SJCRH30 (cell line): ENCODE measurements around the gene TSPY1. TPM values are rescaled to one million over a fixed set of nuclear protein-coding genes. Genes with fewer than 3 reads are reported as not detected.
"Not testable (repeated sequence)": the region's sequence is repeated elsewhere in the genome, so short reads cannot be mapped to it uniquely, and the experiment has no call there.

Experiments used
- DNase-seq, 2 experiments: peaks; one replicate each; pipeline ENCODE4 v3.0.0-alpha.2; 2015 to 2020
- H3K27ac ChIP-seq: fragments of 250-450 bp; sonication (Bioruptor Pico); 2 replicates; pipeline ENCODE4 v1.5.1; 2020; ENCODE audit warnings: mild to moderate bottlenecking, moderate library complexity
- H3K27me3 ChIP-seq: fragments of 250-450 bp; sonication (Bioruptor Pico); 2 replicates; pipeline ENCODE4 v1.5.1; 2020; ENCODE audit warnings: mild to moderate bottlenecking, moderate library complexity
- H3K36me3 ChIP-seq: fragments of 250-450 bp; sonication (Bioruptor Pico); 2 replicates; pipeline ENCODE4 v1.5.1; 2020; ENCODE audit warnings: mild to moderate bottlenecking, moderate library complexity
- H3K4me1 ChIP-seq: fragments of 250-450 bp; sonication (Bioruptor Pico); 2 replicates; pipeline ENCODE4 v1.5.1; 2020; ENCODE audit warnings: mild to moderate bottlenecking, moderate library complexity
- H3K4me3 ChIP-seq: fragments of 250-450 bp; sonication (Bioruptor Pico); 2 replicates; pipeline ENCODE4 v1.5.1; 2020; ENCODE audit warnings: mild to moderate bottlenecking, moderate library complexity
- H3K9me3 ChIP-seq: fragments of 250-450 bp; sonication (Bioruptor Pico); replicated peaks from 2 replicates; pipeline ENCODE4 v1.5.1; 2020; ENCODE audit warnings: mild to moderate bottlenecking, moderate library complexity
- total RNA-seq: library from RNA; depleted of rRNA; stranded (reverse); fragments of >200 nt; shearing (Covaris generic); gene quantifications from 2 replicates; pipeline ENCODE4 v1.2.3, GENCODE V29; 2014; rRNA removed

Gene TSPY1, protein sequence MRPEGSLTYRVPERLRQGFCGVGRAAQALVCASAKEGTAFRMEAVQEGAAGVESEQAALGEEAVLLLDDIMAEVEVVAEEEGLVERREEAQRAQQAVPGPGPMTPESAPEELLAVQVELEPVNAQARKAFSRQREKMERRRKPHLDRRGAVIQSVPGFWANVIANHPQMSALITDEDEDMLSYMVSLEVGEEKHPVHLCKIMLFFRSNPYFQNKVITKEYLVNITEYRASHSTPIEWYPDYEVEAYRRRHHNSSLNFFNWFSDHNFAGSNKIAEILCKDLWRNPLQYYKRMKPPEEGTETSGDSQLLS
- not detected in 2 replicates for total RNA-seq

DNA sequence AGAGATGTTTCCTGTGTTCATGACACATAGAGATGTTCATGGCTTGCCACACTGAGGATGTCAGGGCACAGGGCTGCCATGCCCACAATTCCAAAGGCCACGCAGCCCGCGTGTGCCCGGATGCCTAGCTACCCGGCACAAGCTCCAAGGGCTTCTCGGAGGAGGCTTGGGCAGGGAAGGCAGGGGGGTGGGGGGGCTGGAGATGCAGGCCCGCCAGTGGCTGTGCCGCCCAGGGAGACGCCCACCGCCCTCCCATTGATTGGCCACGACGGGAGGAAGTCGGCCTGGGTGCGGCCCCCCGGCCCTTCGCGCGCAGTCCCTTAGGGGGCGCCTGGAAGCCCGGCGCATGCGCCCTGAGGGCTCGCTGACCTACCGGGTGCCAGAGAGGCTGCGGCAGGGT lies at the start of gene TSPY1:
Gene TSPY1 (plus strand): TSS at position 301 of the 400 bp plus-strand sequence. CDS start 46 bp downstream, at position 347.
- not testable (repeated sequence) for H3K4me3 ChIP-seq, H3K27ac ChIP-seq, H3K9me3 ChIP-seq, H3K36me3 ChIP-seq, DNase-seq, H3K4me1 ChIP-seq, H3K27me3 ChIP-seq

DNA sequence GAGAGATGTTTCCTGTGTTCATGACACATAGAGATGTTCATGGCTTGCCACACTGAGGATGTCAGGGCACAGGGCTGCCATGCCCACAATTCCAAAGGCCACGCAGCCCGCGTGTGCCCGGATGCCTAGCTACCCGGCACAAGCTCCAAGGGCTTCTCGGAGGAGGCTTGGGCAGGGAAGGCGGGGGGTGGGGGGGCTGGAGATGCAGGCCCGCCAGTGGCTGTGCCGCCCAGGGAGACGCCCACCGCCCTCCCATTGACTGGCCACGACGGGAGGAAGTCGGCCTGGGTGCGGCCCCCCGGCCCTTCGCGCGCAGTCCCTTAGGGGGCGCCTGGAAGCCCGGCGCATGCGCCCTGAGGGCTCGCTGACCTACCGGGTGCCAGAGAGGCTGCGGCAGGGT lies 20.2 kb downstream of the TSPY1 start, which contains the start of gene TSPY9:
Gene TSPY9 (plus strand): TSS at position 301 of the 400 bp plus-strand sequence. CDS start 46 bp downstream, at position 347.
- not testable (repeated sequence) for H3K9me3 ChIP-seq, DNase-seq, H3K4me3 ChIP-seq

DNA sequence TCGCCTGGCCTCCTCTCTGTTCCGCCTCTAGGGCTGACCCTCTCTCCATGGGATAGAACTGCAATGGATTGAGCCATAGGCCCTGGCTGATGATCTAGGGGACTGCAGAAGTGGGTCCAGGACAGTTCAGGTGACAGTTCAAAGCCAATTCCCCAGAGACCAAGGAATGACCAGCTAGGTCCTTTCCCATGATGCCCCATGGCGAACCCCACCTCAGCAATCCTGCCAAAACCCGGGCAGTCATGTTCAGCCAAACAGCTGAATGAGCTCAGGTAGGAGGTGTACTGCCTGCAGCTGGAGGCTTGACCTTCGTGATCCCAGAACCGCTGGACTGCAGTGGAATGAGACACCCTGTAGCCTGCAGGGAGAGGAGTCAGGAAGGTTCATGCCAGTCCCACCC lies 37.6 kb downstream of the TSPY1 start:
- H3K36me3 ChIP-seq, H3K4me3 ChIP-seq, H3K9me3 ChIP-seq, H3K27me3 ChIP-seq, DNase-seq, H3K27ac ChIP-seq, H3K4me1 ChIP-seq: not testable (repeated sequence)

More for the DNA sequence above, 20.2 kb downstream of the TSPY1 start, which contains the start of gene TSPY9:
- H3K4me1 ChIP-seq, H3K36me3 ChIP-seq, H3K27me3 ChIP-seq, H3K27ac ChIP-seq: not testable (repeated sequence)

DNA sequence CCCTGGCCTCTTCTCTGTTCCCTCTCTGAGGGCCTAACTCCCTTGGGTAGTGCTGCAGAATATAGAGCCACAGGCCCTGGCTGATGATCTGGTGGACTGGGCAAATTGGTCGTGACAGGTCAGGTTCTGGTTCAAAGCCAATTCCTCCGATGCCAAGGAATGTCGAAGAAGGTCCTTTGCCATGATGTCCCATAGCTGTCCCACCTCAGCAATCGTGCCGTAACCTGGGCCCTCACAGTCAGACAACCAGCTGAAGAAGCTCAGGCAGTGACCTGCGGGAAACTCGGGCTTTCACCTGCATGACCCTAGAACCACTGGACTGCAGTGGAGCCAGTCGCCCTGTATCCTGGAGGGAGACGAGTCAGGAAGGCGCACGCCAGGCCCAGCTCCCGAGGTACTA lies 49.5 kb downstream of the TSPY1 start:
- H3K27ac ChIP-seq, H3K9me3 ChIP-seq, H3K4me3 ChIP-seq, H3K4me1 ChIP-seq, H3K27me3 ChIP-seq, DNase-seq, H3K36me3 ChIP-seq: not testable (repeated sequence)

Other genes starting within 250 kb of the TSPY1 start
- not detected in 2 replicates for gene TSPY4, start 129.5 kb upstream of the TSPY1 start, total RNA-seq
- not detected in 2 replicates for gene TSPY8, start 109.2 kb upstream of the TSPY1 start, total RNA-seq
- gene TSPY3, start 68.5 kb upstream of the TSPY1 start, total RNA-seq: not detected in 2 replicates
- not detected in 2 replicates for gene TSPY9, start 20.3 kb downstream of the TSPY1 start, total RNA-seq
- not detected in 2 replicates for gene TSPY10, start 60.9 kb downstream of the TSPY1 start, total RNA-seq